HTR-8/SVneo (cell line): ENCODE data around the gene CTNND2.
A peak's percentile ranks its signal among the peaks of the same experiment; 100 is the strongest.

Experiments used
- DNase-seq: peaks from one replicate; pipeline ENCODE4 v3.0.0; 2011; ENCODE audit warnings: low spot score, mixed read lengths; ENCODE audit not compliant: insufficient read length
- FAIRE-seq: peaks from 2 replicates; lab custom pipeline; 2011; peaks lifted over from hg19 to GRCh38; lab: Jason Lieb, UNC

CTNND2 gene

GRCh38 chr5:10935536-10935935 lies 968.7 kb downstream of the CTNND2 start:
- DNase-seq (no peak), FAIRE-seq (no peak)

DNA sequence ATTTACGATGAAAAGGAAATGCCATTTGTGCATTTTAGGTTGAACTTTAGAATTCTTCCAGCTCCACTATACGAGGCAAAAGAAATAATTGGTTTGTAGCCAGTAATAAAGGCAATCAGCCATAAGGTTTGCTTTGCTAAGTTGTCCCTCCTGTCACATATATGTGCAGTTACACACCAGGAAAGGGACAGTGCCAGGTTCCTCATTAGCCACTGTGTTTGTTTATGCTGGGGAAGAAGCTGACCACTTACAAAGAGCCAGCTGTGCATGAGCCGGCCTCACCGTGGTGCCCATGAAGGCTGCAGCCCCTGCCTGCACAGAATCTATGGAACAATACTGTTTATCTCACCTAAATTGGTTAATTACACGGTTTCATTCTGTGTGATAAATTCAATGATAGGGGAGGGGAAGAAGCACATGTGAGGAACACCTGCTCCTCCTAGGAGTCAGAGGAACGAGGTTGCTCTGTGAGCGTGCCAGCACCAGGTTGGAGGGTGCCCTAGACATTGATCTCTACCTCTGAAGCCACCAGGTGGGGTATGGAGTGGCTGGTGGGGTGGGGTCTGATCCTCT lies 969.4 kb downstream of the CTNND2 start:
- DNase-seq (no peak), FAIRE-seq (peak; percentile 48)

DNA sequence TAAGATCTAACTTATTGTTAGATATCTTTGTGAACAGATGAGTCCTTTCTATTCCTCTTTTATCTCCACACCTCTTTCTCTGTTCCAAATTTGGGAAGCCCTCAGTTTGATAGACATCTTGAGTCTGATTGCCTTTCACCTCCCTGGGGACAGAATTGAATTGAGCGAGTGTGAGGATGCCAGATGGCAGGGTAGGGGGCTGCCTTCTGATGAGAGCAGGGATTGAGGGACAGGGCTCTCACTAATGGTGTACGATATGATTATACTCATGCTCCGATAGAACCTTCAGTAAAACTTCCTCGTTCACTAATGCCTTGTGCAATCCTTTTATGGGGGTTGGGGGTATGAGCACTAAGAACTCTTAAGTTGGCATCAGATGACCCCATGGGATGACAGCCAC lies 971.1 kb downstream of the CTNND2 start:
- DNase-seq (no peak), FAIRE-seq (no peak)

DNA sequence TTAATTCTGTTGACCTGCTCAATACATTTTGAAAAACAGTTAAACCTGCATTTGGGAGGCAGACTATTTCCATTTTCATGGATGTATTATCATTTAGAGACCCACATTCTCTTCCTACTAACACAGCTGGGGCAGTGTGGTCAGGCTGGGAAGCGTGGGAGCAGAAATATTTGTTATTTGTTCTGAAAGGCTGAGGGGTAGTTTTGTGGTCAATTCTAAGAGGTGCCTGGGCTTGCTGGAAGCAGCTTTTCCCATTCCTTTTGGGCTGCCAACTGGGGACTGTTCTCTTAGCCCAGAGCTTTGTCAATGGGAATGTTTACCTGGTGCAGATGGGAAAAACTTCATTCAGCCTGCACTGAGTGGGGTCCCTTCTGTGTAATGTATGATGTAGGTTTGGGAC lies 971.8 kb downstream of the CTNND2 start:
- DNase-seq (no peak), FAIRE-seq (no peak)

GRCh38 chr5:10927608-10928007 lies 976.6 kb downstream of the CTNND2 start:
- FAIRE-seq = no peak
- DNase-seq = no peak

GRCh38 chr5:10923310-10923709 lies 980.9 kb downstream of the CTNND2 start:
- DNase-seq = no peak
- FAIRE-seq = no peak
